Forelimb muscle (tissue), 1 donor: ENCODE data around the gene PSMA6. TPM values are rescaled to one million over a fixed set of nuclear protein-coding genes. Genes with fewer than 3 reads are reported as not detected.
"Not testable (repeated sequence)": the region's sequence is repeated elsewhere in the genome, so short reads cannot be mapped to it uniquely, and the experiment has no call there.

Experiments
- DNase-seq: peaks from one replicate; pipeline ENCODE4 v3.0.0-alpha.2; 2013; ENCODE audit warnings: low read depth
- polyA plus RNA-seq: library from polyadenylated mRNA; unstranded; fragments of 120-200 nt; gene quantifications from one replicate; pipeline ENCODE4 v1.2.1, GENCODE V29; 2013; ENCODE audit not compliant: insufficient read length

PSMA6 gene
- polyA plus RNA-seq, 1 donor = 214 TPM

- DNase-seq = no peak
Measured at GRCh38 chr14:35320472-35320871, 28.3 kb downstream of the PSMA6 start.

- DNase-seq = no peak
Measured at GRCh38 chr14:35326375-35326774, 34.2 kb downstream of the PSMA6 start.

- DNase-seq = no peak
Measured at GRCh38 chr14:35331605-35332516, 39.7 kb downstream of the PSMA6 start.

- no peak for DNase-seq
Measured at GRCh38 chr14:35332517-35333263, 40.5 kb downstream of the PSMA6 start.

- DNase-seq = no peak
Measured at GRCh38 chr14:35333264-35333730, 41.1 kb downstream of the PSMA6 start.

- DNase-seq = no peak
Measured at GRCh38 chr14:35333797-35334743, 41.9 kb downstream of the PSMA6 start.

GRCh38 chr14:35335388-35336092 lies 43.4 kb downstream of the PSMA6 start:
- no peak for DNase-seq

- not testable (repeated sequence) for DNase-seq
Measured at GRCh38 chr14:35336171-35336493, 44.0 kb downstream of the PSMA6 start.

- DNase-seq = peak; percentile 38
Measured at GRCh38 chr14:35336494-35337268, 44.5 kb downstream of the PSMA6 start.

GRCh38 chr14:35337269-35338255 lies 45.4 kb downstream of the PSMA6 start:
- no peak for DNase-seq

- DNase-seq = no peak
Measured at GRCh38 chr14:35338731-35339405, 46.7 kb downstream of the PSMA6 start.

- DNase-seq = no peak
Measured at GRCh38 chr14:35339761-35340406, 47.7 kb downstream of the PSMA6 start.

GRCh38 chr14:35340616-35341453 lies 48.7 kb downstream of the PSMA6 start:
- no peak for DNase-seq

GRCh38 chr14:35341454-35341750 lies 49.2 kb downstream of the PSMA6 start:
- DNase-seq = no peak

- peak; percentile 35 for DNase-seq
Measured at GRCh38 chr14:35341751-35342488, 49.7 kb downstream of the PSMA6 start.

GRCh38 chr14:35342489-35343010 lies 50.4 kb downstream of the PSMA6 start:
- no peak for DNase-seq
